GM06990 (cell line): ENCODE data around the gene LHFPL2.

ENCODE experiments used
- DNase-seq: peaks from one replicate; pipeline ENCODE4 v3.0.0-alpha.2; 2011; ENCODE audit not compliant: insufficient read length; ENCODE audit errors: extremely low read depth
- H3K27me3 ChIP-seq: replicated peaks from 2 replicates; pipeline ENCODE4 v1.6.0; 2011; ENCODE audit warnings: low read length; ENCODE audit not compliant: control insufficient read depth, insufficient read depth
- H3K36me3 ChIP-seq: 2 replicates; pipeline ENCODE4 v1.5.1; 2011; ENCODE audit warnings: low read length; ENCODE audit not compliant: control insufficient read depth, insufficient read depth
- H3K4me3 ChIP-seq: replicated peaks from 2 replicates; pipeline ENCODE4 v1.5.1; 2011; ENCODE audit warnings: low read depth, mild to moderate bottlenecking, control low read depth, low read length
- TF ChIP-seq, protein P1 (sequence below): IDR thresholded peaks from 2 replicates; pipeline ENCODE4 v1.5.1; 2011; ENCODE audit warnings: low read length, control low read depth, mild to moderate bottlenecking, inconsistent platforms; ENCODE audit not compliant: insufficient read depth, poor library complexity, severe bottlenecking

LHFPL2 gene

DNA sequence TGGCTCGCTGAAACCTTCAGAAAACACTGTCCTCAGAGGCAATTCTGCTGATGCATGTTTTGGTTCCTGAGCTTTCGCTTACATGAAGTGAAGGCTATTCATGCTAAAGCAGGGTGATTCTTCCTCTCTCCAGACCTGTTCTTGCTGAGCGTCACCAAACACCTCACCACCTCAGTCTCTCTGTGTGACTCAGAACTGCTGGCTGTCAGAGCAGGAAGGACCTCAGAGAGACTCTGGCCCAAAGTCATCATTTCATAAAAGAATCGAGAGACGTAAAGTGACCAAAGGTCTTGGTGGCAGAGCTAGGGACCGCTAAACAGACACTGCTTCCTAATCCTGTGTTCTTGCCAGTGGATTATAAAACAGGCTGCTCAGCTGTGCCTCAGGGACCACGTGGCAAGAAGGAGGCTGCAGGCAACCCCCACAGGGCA lies 73.8 kb downstream of the LHFPL2 start:
- no peak overlapping the region for H3K4me3 ChIP-seq
- no peaks in the 10 kb centered on the region for H3K27me3 ChIP-seq
- peak; percentile 60 for DNase-seq
- H3K36me3 ChIP-seq, result no peaks in the 10 kb centered on the region; the same call in 1 of the 2 replicates
- TF ChIP-seq, protein P1, sequence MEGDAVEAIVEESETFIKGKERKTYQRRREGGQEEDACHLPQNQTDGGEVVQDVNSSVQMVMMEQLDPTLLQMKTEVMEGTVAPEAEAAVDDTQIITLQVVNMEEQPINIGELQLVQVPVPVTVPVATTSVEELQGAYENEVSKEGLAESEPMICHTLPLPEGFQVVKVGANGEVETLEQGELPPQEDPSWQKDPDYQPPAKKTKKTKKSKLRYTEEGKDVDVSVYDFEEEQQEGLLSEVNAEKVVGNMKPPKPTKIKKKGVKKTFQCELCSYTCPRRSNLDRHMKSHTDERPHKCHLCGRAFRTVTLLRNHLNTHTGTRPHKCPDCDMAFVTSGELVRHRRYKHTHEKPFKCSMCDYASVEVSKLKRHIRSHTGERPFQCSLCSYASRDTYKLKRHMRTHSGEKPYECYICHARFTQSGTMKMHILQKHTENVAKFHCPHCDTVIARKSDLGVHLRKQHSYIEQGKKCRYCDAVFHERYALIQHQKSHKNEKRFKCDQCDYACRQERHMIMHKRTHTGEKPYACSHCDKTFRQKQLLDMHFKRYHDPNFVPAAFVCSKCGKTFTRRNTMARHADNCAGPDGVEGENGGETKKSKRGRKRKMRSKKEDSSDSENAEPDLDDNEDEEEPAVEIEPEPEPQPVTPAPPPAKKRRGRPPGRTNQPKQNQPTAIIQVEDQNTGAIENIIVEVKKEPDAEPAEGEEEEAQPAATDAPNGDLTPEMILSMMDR, result no peak

DNA sequence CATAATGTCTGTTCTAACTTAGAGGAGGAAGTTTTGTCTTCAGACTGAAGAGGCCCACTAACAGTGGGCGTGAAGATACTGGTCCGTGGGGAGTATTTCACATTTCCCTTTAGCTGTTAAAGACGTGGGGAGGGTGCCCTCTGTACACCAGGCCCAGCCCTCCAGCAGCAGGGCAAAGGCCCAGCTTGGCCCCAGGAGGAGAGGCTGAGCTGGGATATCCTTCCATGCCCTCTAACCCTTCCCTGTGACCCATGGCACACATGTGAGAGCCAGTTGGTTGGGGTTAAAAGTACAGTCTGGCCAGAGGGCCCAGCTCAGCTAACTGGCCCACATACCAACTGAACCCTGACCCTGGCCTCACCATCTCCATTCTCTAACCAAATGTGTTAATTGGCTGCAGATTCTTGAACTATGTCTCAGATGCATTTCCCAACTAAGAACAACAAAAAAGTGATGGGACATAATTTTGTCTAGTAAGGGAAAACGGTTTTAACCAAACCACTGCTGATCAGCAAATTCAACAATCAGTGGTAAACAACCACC lies 74.4 kb downstream of the LHFPL2 start:
- Histone ChIP-seq H3K36me3 (no peaks in the 10 kb centered on the region; the same call in 1 of the 2 replicates), H3K27me3 (no peaks in the 10 kb centered on the region), H3K4me3 (no peak overlapping the region)
- TF ChIP-seq, protein P1, result no peak
- DNase-seq, result peak; percentile 55

DNA sequence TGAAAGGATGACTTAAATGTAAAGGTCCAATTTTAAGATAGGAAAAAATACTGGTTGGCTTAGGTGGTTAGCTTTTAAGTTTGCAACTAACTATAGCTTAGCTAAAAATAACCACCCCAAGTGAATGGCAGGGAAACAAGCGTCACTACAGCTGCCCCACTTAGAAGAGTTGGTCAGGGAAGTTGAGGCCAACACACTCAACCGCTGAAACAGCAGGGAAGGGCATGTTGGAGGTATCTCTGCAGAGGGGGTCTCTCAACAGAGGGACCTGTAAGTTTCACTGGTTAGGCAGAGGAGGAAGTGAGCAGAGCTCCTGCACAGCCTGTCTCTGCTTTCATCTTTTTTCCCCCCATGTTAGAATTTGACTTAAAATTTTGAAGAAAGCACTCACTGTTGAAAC lies 75.3 kb downstream of the LHFPL2 start:
- peak; percentile 49 for DNase-seq
- Histone ChIP-seq H3K36me3 (no peaks in the 10 kb centered on the region; the same call in 1 of the 2 replicates), H3K4me3 (no peak overlapping the region; the same call in 1 of the 2 replicates), H3K27me3 (no peaks in the 10 kb centered on the region)
- TF ChIP-seq, protein P1, result no peak

DNA sequence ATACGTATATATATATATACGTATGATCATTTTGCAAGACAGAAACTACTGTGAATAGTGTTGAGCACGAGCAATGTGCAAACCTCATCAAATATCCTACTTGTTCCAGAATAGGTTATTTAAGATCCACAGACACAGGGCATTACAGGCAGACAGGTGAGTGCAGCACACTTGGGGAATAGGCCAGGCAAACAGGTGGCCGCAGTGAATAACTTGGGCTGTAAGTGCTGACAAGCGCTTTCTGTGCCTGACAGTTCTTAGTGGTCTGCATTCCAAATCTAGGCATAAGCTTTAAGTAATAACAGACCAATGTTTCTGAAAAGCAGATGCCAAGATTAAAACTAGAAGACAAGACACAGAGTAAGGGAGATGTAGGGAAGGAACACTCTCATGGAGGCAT lies 77.9 kb downstream of the LHFPL2 start:
- H3K36me3 ChIP-seq, result no peaks in the 10 kb centered on the region
- no peak for DNase-seq
- TF ChIP-seq, protein P1, result no peak
- no peak overlapping the region for H3K4me3 ChIP-seq
- H3K27me3 ChIP-seq, result no peaks in the 10 kb centered on the region

DNA sequence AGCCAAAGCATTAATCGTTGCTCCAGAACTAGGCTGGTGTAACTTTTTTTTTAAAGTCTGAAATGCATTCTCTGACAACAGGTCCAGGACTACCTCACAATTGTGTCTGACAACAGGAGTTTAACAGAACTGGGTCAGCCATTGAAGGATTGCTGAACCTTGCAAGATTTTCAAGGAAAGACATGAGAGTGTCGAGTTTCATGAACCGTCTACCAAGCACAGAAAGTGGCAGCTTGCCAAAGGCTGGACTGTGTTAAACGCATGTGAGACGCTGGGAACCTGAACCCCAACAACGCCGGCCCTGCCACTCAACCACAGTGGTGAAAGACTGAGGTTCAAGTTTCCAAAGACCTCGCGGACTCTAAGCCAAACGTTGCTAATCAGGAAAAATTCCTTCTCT lies 79.1 kb downstream of the LHFPL2 start:
- DNase-seq, result no peak
- H3K4me3 ChIP-seq, result no peak overlapping the region
- no peaks in the 10 kb centered on the region for H3K27me3 ChIP-seq
- H3K36me3 ChIP-seq, result no peaks in the 10 kb centered on the region
- TF ChIP-seq, protein P1, result no peak

DNA sequence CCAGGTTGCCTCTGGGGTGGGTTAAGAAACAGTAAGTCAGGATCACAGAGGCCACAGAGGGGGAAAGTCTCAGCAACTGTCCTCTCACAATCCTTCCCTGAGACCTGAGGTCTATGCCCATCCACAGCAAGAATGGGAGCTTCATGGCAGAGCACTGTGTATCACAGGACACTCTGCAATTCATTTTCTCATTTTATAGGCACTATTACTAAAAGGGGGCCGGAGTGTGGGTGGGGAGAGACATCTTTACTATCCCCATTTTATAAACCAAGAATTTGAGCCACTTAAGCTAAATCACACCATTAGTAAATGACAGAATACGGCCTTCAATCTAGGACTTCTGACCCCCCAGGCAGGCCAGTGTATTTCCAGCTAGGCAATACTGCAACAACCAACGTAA lies 79.9 kb downstream of the LHFPL2 start:
- TF ChIP-seq, protein P1, result no peak
- DNase-seq, result no peak
- Histone ChIP-seq H3K27me3 (no peaks in the 10 kb centered on the region), H3K4me3 (no peak overlapping the region), H3K36me3 (no peaks in the 10 kb centered on the region)
